Muscle layer of duodenum (tissue), 2 donors: ENCODE results near the gene SLC16A12.

ENCODE experiments used
- H3K27ac ChIP-seq: one replicate; pipeline ENCODE4 v1.7.0; 2013; ENCODE audit warnings: mild to moderate bottlenecking, low read length
- H3K27me3 ChIP-seq: one replicate; pipeline ENCODE4 v1.7.0; 2013; ENCODE audit warnings: low read depth, mild to moderate bottlenecking, control low read depth, low read length
- H3K36me3 ChIP-seq, 2 donors: one replicate each; pipeline ENCODE4 v1.7.0; 2013; ENCODE audit warnings: low read length in 2 of 2, control low read depth in 1 of 2, mild to moderate bottlenecking in 1 of 2; ENCODE audit not compliant: insufficient read depth in 2 of 2, control insufficient read depth in 1 of 2
- H3K4me1 ChIP-seq, 2 donors: one replicate each; pipeline ENCODE4 v1.7.0; 2013; ENCODE audit warnings: low read length in 2 of 2, mild to moderate bottlenecking in 2 of 2, control low read depth in 1 of 2, moderate library complexity in 1 of 2; ENCODE audit not compliant: insufficient read depth in 2 of 2, control insufficient read depth in 1 of 2
- H3K4me3 ChIP-seq, 2 donors: one replicate each; pipeline ENCODE4 v1.7.0; 2013; ENCODE audit warnings: low read length in 2 of 2, low read depth in 1 of 2, mild to moderate bottlenecking in 1 of 2
- H3K9me3 ChIP-seq, 2 donors: one replicate each; pipeline ENCODE4 v1.7.0; 2013; ENCODE audit warnings: low read length in 2 of 2, control low read depth in 1 of 2, mild to moderate bottlenecking in 1 of 2; ENCODE audit not compliant: control insufficient read depth in 1 of 2
- donor health status: healthy.

Gene SLC16A12

GRCh38 chr10:89505640-89506275 is 29.6 kb downstream of the SLC16A12 start:
- Histone ChIP-seq H3K4me3 (no peak overlapping the region), H3K27ac (no peak overlapping the region), H3K27me3 (no peaks in the 10 kb centered on the region), H3K36me3 (no peaks in the 10 kb centered on the region), H3K9me3 (peaks cover 0 to 3% of the 10 kb centered on the region in 2 donors), H3K4me1 (no peaks in the 10 kb centered on the region)

GRCh38 chr10:89504691-89505090 is 30.7 kb downstream of the SLC16A12 start:
- Histone ChIP-seq H3K4me3 (no peak overlapping the region), H3K27me3 (no peaks in the 10 kb centered on the region), H3K9me3 (no peaks in the 10 kb centered on the region), H3K4me1 (no peaks in the 10 kb centered on the region), H3K27ac (no peak overlapping the region), H3K36me3 (no peaks in the 10 kb centered on the region)

DNA sequence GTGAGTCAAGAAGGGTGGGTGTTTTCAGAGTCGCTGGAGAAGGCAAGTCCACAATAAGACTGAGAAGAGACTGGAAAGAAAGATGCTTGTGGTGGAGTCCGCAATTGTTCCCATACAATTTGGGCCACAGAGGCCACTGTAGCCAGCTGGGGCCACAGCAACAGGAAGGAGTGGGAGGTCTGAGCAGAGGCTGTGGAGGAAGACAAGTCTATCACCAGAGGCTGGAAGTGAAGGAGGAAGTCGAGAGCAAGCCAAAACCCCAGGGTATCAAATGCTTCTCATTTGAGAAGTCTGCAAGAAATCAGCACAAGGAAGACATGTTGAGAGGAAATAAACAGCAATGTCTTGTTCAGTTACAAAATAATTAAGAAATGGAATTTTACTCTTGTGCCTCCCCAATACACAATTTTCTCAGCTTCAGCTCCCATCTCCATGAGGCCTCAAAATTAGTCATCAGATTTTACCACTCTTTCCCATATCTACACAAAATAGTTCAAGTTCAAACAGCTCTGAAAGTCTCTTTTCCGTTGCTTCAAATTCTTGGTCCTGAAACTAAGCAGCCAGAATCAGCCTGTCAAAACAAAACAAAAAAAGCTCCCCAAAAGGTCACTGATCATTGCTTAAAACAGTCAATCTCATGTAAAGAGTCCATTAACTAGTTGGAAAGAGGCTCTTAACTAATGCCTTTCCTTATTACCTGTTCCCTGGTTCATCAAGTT is 31.6 kb downstream of the SLC16A12 start:
- no peaks in the 10 kb centered on the region for H3K9me3 ChIP-seq
- no peaks in the 10 kb centered on the region for H3K27me3 ChIP-seq
- no peaks in the 10 kb centered on the region for H3K36me3 ChIP-seq
- no peak overlapping the region for H3K4me3 ChIP-seq
- H3K4me1 ChIP-seq: no peaks in the 10 kb centered on the region
- H3K27ac ChIP-seq: no peak overlapping the region

GRCh38 chr10:89503151-89503550 is 32.2 kb downstream of the SLC16A12 start:
- no peak overlapping the region for H3K4me3 ChIP-seq
- no peak overlapping the region for H3K27ac ChIP-seq
- no peaks in the 10 kb centered on the region for H3K36me3 ChIP-seq
- no peaks in the 10 kb centered on the region for H3K27me3 ChIP-seq
- no peaks in the 10 kb centered on the region for H3K4me1 ChIP-seq
- no peaks in the 10 kb centered on the region for H3K9me3 ChIP-seq

DNA sequence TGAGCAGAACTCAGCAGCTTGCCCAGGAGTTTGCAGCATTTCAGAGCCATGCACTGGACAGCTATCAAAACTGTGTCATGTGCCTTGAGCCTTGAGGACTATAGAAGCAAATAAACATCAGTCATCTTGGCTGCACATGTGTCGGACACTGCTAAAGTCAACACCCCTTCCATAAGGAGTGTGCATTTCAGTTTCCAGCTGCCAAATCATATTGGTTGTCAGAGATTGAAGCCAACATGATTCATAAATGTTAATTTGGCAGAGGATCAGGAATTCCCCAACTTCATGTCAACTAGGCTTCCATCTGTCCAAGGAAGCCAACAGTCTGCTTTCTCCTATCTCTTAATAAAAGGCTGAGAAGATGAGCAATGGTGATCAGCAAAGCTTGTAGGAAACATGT is 32.8 kb downstream of the SLC16A12 start:
- no peaks in the 10 kb centered on the region for H3K27me3 ChIP-seq
- no peaks in the 10 kb centered on the region for H3K36me3 ChIP-seq
- no peaks in the 10 kb centered on the region for H3K9me3 ChIP-seq
- H3K27ac ChIP-seq: no peak overlapping the region
- no peak overlapping the region for H3K4me3 ChIP-seq
- no peaks in the 10 kb centered on the region for H3K4me1 ChIP-seq

- H3K36me3 ChIP-seq: no peaks in the 10 kb centered on the region
- H3K4me1 ChIP-seq: no peaks in the 10 kb centered on the region
- no peak overlapping the region for H3K4me3 ChIP-seq
- H3K27ac ChIP-seq: no peak overlapping the region
- H3K27me3 ChIP-seq: no peaks in the 10 kb centered on the region
- H3K9me3 ChIP-seq: no peaks in the 10 kb centered on the region
Observed at GRCh38 chr10:89494575-89494974, 40.8 kb downstream of the SLC16A12 start.

GRCh38 chr10:89494068-89494467 is 41.3 kb downstream of the SLC16A12 start:
- no peak overlapping the region for H3K27ac ChIP-seq
- no peaks in the 10 kb centered on the region for H3K9me3 ChIP-seq
- no peak overlapping the region for H3K4me3 ChIP-seq
- H3K36me3 ChIP-seq: no peaks in the 10 kb centered on the region
- H3K27me3 ChIP-seq: no peaks in the 10 kb centered on the region
- no peaks in the 10 kb centered on the region for H3K4me1 ChIP-seq

DNA sequence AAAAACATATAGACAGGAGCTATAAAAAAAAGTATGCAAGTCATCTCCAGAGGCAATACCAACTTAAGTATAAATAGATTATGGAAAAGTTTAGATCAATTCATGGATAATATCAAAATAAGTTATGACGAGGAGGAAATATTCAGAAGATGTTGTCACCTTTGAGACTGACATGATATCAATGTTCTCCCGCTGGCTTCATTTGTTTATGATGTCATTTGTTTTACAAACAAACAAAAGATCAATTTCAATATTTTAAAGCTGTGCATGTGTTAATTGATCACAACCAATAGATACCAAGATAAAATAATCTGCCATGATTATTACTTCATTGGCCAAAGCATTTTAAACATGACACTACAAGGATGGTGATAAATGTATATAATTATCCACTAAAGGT is 43.5 kb downstream of the SLC16A12 start:
- H3K27ac ChIP-seq: no peak overlapping the region
- no peaks in the 10 kb centered on the region for H3K27me3 ChIP-seq
- no peak overlapping the region for H3K4me3 ChIP-seq
- no peaks in the 10 kb centered on the region for H3K4me1 ChIP-seq
- H3K36me3 ChIP-seq: no peaks in the 10 kb centered on the region
- no peaks in the 10 kb centered on the region for H3K9me3 ChIP-seq

GRCh38 chr10:89490596-89491335 is 44.6 kb downstream of the SLC16A12 start:
- Histone ChIP-seq H3K27me3 (no peaks in the 10 kb centered on the region), H3K4me1 (no peaks in the 10 kb centered on the region), H3K27ac (no peak overlapping the region), H3K4me3 (no peak overlapping the region), H3K36me3 (no peaks in the 10 kb centered on the region), H3K9me3 (no peaks in the 10 kb centered on the region)

DNA sequence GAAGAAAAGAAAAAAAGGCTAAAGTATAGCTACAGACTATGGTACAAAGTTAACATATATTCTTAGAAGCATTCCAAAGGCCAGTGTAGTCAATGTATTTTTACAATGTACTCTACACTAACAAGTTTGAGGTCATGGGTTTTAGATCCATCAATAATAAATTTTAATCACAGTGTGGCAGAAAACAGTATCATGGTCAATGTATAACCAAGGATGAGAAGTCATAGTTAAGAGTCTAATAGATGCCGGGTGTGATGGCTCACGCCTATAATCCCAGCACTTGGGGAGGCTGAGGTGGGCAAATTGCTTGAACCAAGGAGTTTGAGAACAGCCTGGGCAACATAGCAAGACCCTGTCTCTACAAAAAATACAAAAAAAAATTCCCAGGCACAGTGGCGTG is 53.1 kb downstream of the SLC16A12 start:
- H3K36me3 ChIP-seq: no peaks in the 10 kb centered on the region
- no peaks in the 10 kb centered on the region for H3K27me3 ChIP-seq
- H3K27ac ChIP-seq: peak overlapping the region; percentile 54
- no peaks in the 10 kb centered on the region for H3K9me3 ChIP-seq
- no peak overlapping the region for H3K4me3 ChIP-seq
- H3K4me1 ChIP-seq: peaks cover 15 to 28% of the 10 kb centered on the region in 2 donors

GRCh38 chr10:89481662-89482061 is 53.7 kb downstream of the SLC16A12 start:
- no peaks in the 10 kb centered on the region for H3K36me3 ChIP-seq
- H3K9me3 ChIP-seq: no peaks in the 10 kb centered on the region
- peak overlapping the region; percentile 64 for H3K27ac ChIP-seq
- peaks cover 15 to 33% of the 10 kb centered on the region in 2 donors for H3K4me1 ChIP-seq
- no peak overlapping the region for H3K4me3 ChIP-seq
- no peaks in the 10 kb centered on the region for H3K27me3 ChIP-seq
